Stimulated activated CD8-positive, alpha-beta memory T cell treated with anti-CD3 and anti-CD28 coated beads, Interleukin-15, amount 100 ng/mL, for 24 hours (primary cell): ENCODE data around the gene FGD6.

Source experiments
- DNase-seq: peaks from one replicate; pipeline ENCODE4 v3.0.0-alpha.2; 2020; ENCODE audit warnings: low read depth

The FGD6 gene

DNA sequence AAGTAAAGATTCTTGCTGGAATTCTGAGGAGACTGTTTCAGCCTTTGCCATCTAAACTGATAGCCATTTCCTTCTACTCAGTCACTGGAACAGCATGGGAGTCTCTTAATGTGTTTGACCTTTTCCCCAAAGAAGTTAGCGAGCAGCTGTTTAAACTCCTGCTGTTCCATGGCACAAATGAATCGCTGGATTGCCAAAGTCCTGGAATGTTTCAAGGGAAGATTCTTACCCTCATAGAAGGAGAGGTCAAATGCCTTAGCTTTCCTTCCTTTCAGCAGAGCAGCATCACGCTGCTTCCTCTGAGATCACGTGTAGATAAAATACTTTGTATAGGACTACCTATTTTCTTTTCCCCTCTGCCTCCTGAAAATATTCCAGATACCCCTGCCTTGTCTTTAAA is 133.3 kb downstream of the FGD6 start:
- no peak for DNase-seq

- no peak for DNase-seq
Observed at GRCh38 chr12:95083471-95083870, 133.8 kb downstream of the FGD6 start.

GRCh38 chr12:95077341-95077740 is 139.9 kb downstream of the FGD6 start:
- no peak for DNase-seq

DNA sequence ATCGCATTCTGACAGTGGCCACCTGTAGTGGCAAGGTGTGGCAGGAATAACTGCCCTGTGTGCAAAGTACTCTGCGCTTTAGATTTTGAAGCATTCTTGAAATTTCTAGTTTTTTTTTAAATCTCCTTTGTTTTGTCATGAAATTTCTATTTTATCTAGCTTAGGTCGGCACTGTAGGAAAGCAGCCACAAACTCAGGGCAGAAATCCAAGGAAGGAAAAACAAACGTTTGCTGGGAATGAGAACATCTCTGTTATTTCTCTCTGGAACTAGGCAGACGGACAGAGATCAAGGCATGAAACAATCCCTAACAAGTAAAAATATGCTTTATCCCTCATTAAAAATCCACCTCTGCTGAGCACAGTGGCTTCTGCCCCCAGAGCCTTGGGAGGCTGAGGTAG is 142.5 kb downstream of the FGD6 start:
- DNase-seq, result no peak

DNA sequence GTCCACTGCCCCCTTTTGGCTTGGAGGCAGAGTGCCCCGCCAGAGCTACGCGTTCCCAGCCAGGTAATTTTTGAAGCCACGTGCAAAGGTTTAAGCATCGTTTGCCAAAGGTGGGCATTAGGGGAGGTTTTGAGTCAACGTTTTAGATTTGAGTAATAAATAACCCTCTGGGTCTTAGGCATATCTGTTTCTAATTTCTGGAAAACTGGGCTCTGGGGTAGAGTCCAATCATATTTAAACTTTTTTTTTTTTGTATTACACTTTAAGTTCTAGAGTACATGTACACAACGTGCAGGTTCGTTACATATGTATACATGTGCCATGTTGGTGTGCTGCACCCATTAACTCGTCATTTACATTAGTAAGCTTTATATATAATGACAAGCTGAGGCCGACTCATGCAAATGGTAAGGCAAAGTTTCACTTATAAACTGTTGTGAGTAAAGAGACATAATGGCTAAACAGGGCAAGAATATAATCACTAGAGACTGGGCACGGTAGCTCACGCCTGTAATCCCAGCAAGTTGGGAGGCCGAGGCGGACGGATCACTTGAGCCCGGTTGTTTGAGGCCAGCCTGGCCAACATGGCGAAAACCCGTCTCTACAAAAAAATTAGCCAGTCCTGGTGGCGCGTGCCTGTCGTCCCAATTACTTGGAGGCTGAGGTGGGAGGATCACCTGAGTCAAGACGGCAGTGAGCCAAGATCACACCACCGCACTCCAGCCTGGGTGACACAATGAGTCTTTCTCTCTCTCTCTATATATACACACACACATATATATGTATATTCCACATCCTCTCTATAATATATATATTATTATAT is 143.4 kb downstream of the FGD6 start:
- DNase-seq, result no peak

DNA sequence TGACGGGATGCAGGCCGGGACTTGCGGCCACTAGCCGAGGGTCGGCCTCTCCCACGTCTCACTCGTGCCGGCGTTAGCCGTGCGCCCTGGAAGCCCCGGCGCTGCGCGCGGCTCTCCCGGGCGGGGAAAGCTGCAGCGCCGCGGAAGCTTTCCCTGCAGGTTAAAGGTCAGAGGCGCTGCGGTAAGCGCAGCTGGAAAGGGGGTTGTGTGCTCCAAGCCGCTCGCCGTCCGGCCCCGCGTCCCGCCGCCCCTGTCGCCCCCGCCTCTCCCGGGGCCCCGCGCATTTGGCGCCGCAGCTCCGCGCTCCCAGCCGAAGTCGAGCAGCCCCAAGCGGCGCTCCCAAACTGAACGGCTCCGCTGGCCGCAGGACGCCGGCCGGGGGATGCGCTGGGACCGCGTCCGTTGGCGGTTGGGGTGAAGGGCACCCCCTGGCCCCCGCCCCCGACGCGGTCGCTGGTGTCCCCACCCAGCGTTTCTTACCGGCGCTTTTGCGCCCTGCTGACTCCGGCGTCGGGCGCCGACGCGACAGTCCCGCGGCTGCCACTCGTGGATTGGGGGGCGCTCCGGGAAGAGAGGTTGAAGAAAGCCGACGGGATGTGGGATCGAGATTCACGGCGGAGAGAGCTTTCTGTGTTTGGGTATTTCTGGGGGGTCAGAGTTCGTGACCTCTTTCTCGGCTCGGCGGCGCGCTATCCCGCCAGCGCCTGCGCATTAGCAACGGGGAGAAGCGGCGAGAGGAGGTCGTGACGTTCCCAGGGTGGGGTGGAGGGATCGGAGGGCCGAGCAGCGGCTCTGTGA is 144.2 kb downstream of the FGD6 start, which contains the start of gene NR2C1:
NR2C1 (minus strand) TSS at position 719 of the 798 bp plus-strand sequence. CDS start 6,234 bp downstream, outside the sequence.
- DNase-seq, result peak; percentile 68

DNA sequence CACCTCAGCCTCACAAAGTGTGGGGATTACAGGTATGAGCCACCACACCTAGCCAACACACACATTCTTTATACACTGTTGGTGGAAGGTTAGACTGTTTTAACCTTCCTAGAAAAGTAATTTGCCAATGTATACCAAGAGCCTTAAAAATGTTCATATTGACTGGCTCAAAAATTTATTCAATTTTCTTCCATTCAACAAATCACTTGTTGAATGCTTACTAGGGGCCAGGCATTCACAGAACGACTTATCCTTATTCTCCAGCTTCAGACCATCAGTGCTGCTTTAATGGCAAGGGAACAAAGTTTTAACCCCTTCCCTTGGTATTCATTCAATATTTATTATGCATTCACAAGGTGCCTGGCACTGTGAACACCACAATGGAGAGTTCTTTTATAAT is 146.9 kb downstream of the FGD6 start:
- DNase-seq, result no peak

GRCh38 chr12:95066091-95066855 is 151.0 kb downstream of the FGD6 start:
- no peak for DNase-seq

DNA sequence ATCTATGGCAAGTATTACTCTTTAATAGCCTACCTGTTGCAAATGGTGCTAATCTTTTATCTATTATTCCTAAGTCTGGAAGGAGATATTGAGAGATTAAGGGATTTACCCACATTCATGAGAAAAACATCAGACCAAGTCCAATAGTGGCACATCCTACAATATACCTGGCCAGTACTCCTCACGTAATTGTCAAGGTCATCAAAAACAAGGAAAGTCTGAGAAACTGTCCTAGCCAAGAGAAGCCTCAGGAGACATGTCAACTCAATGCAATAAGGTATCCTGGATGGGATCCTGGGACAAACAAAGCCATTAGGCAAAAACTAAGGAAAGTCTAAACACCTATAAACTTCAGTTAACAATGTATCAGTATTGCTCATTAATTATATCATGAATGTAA is 156.3 kb downstream of the FGD6 start:
- no peak for DNase-seq

GRCh38 chr12:95059984-95060383 is 157.3 kb downstream of the FGD6 start:
- DNase-seq, result no peak

DNA sequence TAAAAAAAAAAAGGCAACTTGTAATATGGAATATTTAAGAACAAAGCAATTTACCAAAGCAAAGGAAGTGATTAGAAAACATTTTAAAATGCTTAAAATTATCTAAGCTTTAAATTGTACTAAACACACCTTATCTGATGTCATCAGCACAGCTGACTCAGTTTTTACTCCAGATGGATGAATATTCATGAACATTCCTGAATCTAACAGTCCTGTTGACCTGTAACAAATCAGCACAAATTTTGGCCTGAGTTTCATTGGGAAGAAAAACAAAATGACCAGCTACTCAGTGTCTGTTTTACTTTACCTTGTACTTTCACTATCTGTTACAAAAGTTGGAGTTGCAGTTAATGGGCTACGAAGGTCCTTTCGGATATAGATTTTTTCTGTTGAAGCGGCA is 159.8 kb downstream of the FGD6 start:
- DNase-seq, result no peak

DNA sequence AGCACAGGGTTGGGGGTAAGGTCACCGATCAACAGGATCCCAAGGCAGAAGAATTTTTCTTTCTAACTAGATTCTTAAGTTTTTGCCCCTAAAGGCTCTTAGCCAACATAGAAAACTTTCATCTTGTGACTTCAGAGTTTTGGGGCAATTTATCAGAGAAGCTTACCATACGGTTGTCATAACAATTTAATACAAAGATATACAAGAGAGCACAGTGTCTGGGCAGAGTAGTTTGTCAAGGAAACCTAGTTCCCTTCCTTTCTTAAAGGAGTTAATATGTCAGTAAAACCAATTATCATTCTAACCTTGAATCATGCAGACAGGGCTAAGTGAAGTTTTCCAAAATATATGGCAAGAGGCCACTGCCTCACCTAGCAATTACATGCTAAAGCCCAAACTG is 162.2 kb downstream of the FGD6 start:
- no peak for DNase-seq

- DNase-seq, result no peak
Observed at GRCh38 chr12:95054206-95054605, 163.1 kb downstream of the FGD6 start.

- DNase-seq, result no peak
Observed at GRCh38 chr12:95051241-95051640, 166.0 kb downstream of the FGD6 start.

DNA sequence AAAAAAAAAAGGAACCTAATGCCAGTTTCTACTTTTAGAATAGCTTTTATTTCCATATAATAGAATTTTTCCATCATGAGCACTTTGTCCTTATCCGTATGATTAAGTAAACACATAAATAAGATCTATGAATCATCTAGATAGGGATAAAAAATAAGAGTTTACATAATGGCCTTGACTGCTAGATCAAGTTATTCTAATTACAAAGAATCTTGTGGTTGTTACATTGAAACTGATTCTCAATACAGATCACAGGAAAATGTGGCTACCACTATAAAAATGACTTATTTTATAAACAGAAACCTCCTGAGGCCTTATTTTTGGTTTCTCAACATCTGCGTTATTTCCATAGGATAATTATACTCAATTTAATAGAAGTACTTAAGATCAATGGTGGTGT is 179.4 kb downstream of the FGD6 start:
- no peak for DNase-seq

DNA sequence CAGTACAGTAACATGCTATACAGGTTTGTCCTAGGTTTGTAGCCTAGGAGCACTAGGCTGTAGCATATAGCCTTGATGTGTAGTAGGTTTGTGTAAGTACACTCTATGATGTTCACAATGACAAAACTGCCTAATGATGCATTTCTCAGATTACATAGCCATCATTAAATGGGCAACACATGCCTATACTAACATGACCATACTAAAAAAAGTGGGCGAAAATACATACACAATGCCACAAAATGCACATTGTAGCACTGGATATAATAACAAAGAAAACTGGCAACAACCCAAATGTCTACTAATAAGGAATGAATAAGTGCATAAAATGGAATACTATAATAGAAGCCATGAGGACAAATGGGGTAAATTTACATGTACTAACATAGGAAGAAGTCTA is 182.5 kb downstream of the FGD6 start:
- no peak for DNase-seq
